Esophagus (tissue), 2 donors: Measurements from ENCODE around the gene NCDN. TPM values are rescaled to one million over a fixed set of nuclear protein-coding genes. Genes with fewer than 3 reads are reported as not detected.

ENCODE experiments used
- H3K27ac ChIP-seq, 2 donors: one replicate each; pipeline ENCODE4 v1.5.1; 2013; ENCODE audit warnings: low read depth in 2 of 2, mild to moderate bottlenecking in 2 of 2, inconsistent platforms in 1 of 2, low read length in 1 of 2, moderate library complexity in 1 of 2
- H3K27me3 ChIP-seq, 2 donors: one replicate each; pipeline ENCODE4 v1.6.1; 2013; ENCODE audit warnings: low read length in 2 of 2, control low read depth in 1 of 2, mild to moderate bottlenecking in 1 of 2; ENCODE audit not compliant: insufficient read depth in 2 of 2, control insufficient read depth in 1 of 2
- H3K36me3 ChIP-seq, 2 donors: one replicate each; pipeline ENCODE4 v1.6.1; 2013; ENCODE audit warnings: low read length in 1 of 2; ENCODE audit not compliant: control insufficient read depth in 2 of 2, insufficient read depth in 2 of 2
- H3K4me1 ChIP-seq, 2 donors: one replicate each; pipeline ENCODE4 v1.6.1; 2013; ENCODE audit warnings: low read length in 1 of 2; ENCODE audit not compliant: control insufficient read depth in 2 of 2, insufficient read depth in 2 of 2
- H3K4me3 ChIP-seq, 2 donors: one replicate each; pipeline ENCODE4 v1.5.1; 2013; ENCODE audit warnings: low read length in 2 of 2, mild to moderate bottlenecking in 2 of 2, low read depth in 1 of 2, moderate library complexity in 1 of 2
- H3K9me3 ChIP-seq, 2 donors: one replicate each; pipeline ENCODE4 v1.6.1; 2013; ENCODE audit warnings: mild to moderate bottlenecking in 2 of 2, low read depth in 1 of 2, low read length in 1 of 2, moderate library complexity in 1 of 2; ENCODE audit not compliant: control insufficient read depth in 2 of 2, insufficient read depth in 1 of 2
- WGBS, 2 donors: extraction: QIAGEN DNeasy Blood & Tissue Kit; methylation state at CpG; one replicate each; pipeline ENCODE4 v1.1.7; 2013; 5-methylcytosine and 5-hydroxymethylcytosine counted together
- polyA plus RNA-seq, 2 donors: library from polyadenylated mRNA; stranded (reverse); fragments of 200-250 nt; gene quantifications; one replicate each; pipeline ENCODE4 v1.2.3, GENCODE V29; 2013
- donor health status: healthy with polysubstance abuse.
- donor health status: Bipolar disorder and iron deficiency.

NCDN gene
- polyA plus RNA-seq, 2 donors, result 4.6 to 8.3 TPM

GRCh38 chr1:35560256-35561225 lies 2.9 kb downstream of the NCDN start:
- H3K4me1 ChIP-seq, result peaks cover 12 to 17% of the 10 kb centered on the region in 2 donors
- no peaks in the 10 kb centered on the region for H3K9me3 ChIP-seq
- no peak overlapping the region for H3K27ac ChIP-seq
- 48 to 52% methylated on average over 44 of the region's 44 CpGs for WGBS, 2 donors
- H3K27me3 ChIP-seq, result no peaks in the 10 kb centered on the region
- H3K4me3 ChIP-seq, result no peak overlapping the region
- peaks cover 0 to 12% of the 10 kb centered on the region in 2 donors for H3K36me3 ChIP-seq

- Histone ChIP-seq H3K27ac (no peak overlapping the region), H3K36me3 (peaks cover 0 to 14% of the 10 kb centered on the region in 2 donors), H3K27me3 (no peaks in the 10 kb centered on the region), H3K9me3 (no peaks in the 10 kb centered on the region), H3K4me1 (peaks cover 12 to 17% of the 10 kb centered on the region in 2 donors), H3K4me3 (no peak overlapping the region)
- WGBS, 2 donors, result 67 to 74% methylated on average over 11 of the region's 11 CpGs
These were observed 3.8 kb downstream of the NCDN start for GRCh38 chr1:35561297-35561971.

DNA sequence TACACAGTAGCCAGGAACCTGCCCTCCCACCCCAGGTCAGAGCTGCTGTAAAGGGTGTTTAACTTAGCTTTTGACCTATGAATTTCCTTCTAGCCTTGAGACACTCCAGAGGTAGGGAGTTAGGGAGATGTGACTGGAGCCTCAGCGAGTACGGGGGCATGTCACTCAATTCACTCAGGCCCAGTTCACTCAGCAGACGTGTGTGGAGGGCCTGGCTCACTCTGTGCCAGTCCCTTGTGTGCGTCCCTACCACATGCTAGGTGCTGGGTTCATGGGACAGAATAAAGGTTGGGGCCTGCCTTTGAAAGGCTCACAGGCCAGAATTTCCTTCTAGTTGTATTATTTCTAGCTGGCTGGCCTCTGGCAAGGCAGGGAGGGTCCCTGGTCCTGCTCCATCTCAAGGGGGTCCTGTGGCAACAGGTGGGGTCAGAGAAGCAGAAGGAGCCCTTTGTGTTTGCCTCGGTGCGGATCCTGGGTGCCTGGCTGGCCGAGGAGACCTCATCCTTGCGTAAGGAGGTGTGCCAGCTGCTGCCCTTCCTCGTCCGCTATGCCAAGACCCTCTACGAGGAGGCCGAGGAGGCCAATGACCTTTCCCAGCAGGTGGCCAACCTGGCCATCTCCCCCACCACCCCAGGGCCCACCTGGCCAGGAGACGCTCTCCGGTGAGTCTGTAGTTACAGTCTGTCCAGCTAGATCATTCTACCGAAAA lies 4.5 kb downstream of the NCDN start:
- peaks cover 0 to 16% of the 10 kb centered on the region in 2 donors for H3K36me3 ChIP-seq

GRCh38 chr1:35563166-35563565 lies 5.6 kb downstream of the NCDN start:
- H3K4me3 ChIP-seq, result no peak overlapping the region
- 74 to 84% methylated on average over 12 of the region's 12 CpGs for whole genome bisulfite sequencing, 2 donors

More for the DNA sequence above, 4.5 kb downstream of the NCDN start:
- Histone ChIP-seq H3K9me3 (no peaks in the 10 kb centered on the region), H3K4me1 (peaks cover 12 to 17% of the 10 kb centered on the region in 2 donors), H3K4me3 (no peak overlapping the region), H3K27ac (no peak overlapping the region), H3K27me3 (no peaks in the 10 kb centered on the region)
- 90 to 94% methylated on average over 15 of the region's 15 CpGs for WGBS, 2 donors

DNA sequence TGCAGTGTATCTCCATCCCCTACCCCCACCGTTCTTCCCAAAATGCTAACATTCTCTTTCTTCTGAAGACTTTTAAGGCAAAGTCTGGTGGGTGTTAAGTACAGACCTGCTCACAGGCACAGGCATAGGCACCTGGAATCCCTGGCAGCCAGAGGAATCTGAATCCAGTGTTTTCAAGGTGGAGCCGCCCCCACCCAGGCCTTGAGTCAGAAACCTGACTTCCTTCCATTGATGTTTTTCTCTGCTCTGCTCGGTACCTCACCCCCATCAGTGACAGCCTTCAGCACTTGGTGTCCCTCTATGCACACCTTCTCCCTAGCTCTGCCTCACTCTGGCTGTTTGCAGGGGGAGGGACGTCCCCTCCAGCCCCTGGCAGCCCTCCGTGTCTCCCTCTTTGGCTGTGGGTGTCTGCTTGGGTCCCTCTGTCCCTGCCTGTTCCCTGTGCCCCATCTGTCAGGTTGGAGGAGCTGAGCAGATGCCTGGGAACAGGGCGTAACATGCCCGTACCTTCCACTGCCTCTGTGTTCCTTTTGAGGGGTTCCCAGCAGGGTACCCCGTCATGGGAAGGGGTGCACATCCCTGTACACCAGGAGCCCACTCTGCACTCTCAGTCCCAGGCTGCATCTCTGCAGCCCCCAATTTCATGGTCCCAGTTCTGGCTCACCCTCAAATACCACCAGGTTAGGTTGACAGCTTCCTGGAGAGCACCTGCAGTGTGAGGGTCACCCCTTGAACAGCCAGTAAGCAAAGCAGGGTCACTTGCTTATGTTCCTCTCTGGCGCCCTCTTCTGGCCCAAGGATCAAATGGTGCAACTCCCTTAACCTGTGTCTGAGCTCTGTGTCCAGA lies 6.7 kb downstream of the NCDN start:
- WGBS, 2 donors, result 67 to 68% methylated on average over 9 of the region's 9 CpGs
- H3K4me1 ChIP-seq, result peaks cover 12 to 15% of the 10 kb centered on the region in 2 donors
- H3K27me3 ChIP-seq, result no peaks in the 10 kb centered on the region
- H3K9me3 ChIP-seq, result no peaks in the 10 kb centered on the region
- peaks cover 0 to 16% of the 10 kb centered on the region in 2 donors for H3K36me3 ChIP-seq
- no peak overlapping the region for H3K27ac ChIP-seq
- no peak overlapping the region for H3K4me3 ChIP-seq

More at GRCh38 chr1:35563166-35563565, 5.6 kb downstream of the NCDN start:
- H3K27me3 ChIP-seq, result no peaks in the 10 kb centered on the region
- H3K4me1 ChIP-seq, result peaks cover 12 to 17% of the 10 kb centered on the region in 2 donors
- H3K36me3 ChIP-seq, result peaks cover 0 to 16% of the 10 kb centered on the region in 2 donors
- no peaks in the 10 kb centered on the region for H3K9me3 ChIP-seq
- H3K27ac ChIP-seq, result no peak overlapping the region

DNA sequence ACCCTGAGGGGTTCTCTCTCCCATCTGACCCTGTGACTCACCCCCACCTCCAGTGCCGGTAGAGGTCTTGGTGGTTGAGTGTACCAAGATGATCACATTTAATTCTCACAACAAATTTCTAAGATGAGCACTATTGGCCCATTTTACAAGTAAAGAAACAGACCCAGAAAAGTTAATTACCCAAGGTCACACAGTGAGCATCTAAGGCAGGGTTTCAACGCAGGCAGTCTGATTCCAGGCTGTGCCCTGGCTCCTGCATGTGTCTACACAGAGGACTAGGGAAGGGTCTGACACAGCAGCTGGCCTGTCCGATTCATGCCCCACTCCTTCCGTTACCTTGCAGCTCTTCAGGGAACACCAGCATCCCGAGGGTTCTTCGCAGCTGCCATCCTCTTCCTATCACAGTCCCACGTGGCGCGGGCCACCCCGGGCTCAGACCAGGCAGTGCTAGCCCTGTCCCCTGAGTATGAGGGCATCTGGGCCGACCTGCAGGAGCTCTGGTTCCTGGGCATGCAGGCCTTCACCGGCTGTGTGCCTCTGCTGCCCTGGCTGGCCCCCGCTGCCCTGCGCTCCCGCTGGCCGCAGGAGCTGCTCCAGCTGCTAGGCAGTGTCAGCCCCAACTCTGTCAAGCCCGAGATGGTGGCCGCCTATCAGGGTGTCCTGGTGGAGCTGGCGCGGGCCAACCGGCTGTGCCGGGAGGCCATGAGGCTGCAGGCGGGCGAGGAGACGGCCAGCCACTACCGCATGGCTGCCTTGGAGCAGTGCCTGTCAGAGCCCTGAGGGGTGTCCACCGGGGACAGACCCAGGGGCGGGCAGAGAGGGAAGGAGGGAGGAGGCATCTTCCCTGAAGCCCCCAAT lies 7.5 kb downstream of the NCDN start:
- 89 to 91% methylated on average over 26 to 28 of the region's 28 CpGs for WGBS, 2 donors
- Histone ChIP-seq H3K4me1 (peaks cover 12 to 15% of the 10 kb centered on the region in 2 donors), H3K9me3 (no peaks in the 10 kb centered on the region), H3K36me3 (peaks cover 0 to 16% of the 10 kb centered on the region in 2 donors), H3K27me3 (no peaks in the 10 kb centered on the region), H3K27ac (no peak overlapping the region), H3K4me3 (no peak overlapping the region)

GRCh38 chr1:35565742-35566133 lies 8.1 kb downstream of the NCDN start:
- WGBS, 2 donors, result 92 to 95% methylated on average over 10 to 11 of the region's 11 CpGs
- H3K9me3 ChIP-seq, result no peaks in the 10 kb centered on the region
- H3K36me3 ChIP-seq, result peaks cover 0 to 16% of the 10 kb centered on the region in 2 donors
- H3K27ac ChIP-seq, result no peak overlapping the region
- H3K4me3 ChIP-seq, result no peak overlapping the region
- peaks cover 6 to 11% of the 10 kb centered on the region in 2 donors for H3K4me1 ChIP-seq
- no peaks in the 10 kb centered on the region for H3K27me3 ChIP-seq

- WGBS, 2 donors, result 78 to 81% methylated on average over 9 of the region's 9 CpGs
These were observed 10.5 kb downstream of the NCDN start for GRCh38 chr1:35567947-35568558.

More at GRCh38 chr1:35567947-35568558, 10.5 kb downstream of the NCDN start:
- peaks cover 0 to 9% of the 10 kb centered on the region in 2 donors for H3K4me1 ChIP-seq
- H3K27me3 ChIP-seq, result no peaks in the 10 kb centered on the region
- H3K27ac ChIP-seq, result no peak overlapping the region
- no peak overlapping the region for H3K4me3 ChIP-seq
- H3K36me3 ChIP-seq, result peaks cover 0 to 13% of the 10 kb centered on the region in 2 donors
- no peaks in the 10 kb centered on the region for H3K9me3 ChIP-seq
